ENCODE measurements around the gene KCNH8.

DNA sequence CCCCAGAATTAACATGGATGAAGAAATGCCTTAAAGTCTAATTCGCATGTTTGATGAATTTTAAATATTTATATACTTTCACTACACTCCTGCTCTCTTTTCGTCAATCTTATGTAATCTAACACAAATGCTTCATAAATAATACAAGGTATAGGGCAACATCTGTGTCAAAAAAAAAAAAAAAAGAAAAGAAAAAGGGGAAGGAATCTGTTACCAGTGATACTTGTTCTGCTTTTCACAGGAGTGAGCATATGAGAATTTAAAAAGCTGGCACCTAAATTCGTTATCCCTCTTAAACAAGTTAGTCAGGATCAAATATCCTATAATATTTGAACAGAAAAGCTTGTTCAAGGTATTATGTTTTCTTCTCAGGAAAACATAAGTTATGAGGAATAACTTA is 243.8 kb downstream of the KCNH8 start:
- TF ChIP-seq, protein P1, sequence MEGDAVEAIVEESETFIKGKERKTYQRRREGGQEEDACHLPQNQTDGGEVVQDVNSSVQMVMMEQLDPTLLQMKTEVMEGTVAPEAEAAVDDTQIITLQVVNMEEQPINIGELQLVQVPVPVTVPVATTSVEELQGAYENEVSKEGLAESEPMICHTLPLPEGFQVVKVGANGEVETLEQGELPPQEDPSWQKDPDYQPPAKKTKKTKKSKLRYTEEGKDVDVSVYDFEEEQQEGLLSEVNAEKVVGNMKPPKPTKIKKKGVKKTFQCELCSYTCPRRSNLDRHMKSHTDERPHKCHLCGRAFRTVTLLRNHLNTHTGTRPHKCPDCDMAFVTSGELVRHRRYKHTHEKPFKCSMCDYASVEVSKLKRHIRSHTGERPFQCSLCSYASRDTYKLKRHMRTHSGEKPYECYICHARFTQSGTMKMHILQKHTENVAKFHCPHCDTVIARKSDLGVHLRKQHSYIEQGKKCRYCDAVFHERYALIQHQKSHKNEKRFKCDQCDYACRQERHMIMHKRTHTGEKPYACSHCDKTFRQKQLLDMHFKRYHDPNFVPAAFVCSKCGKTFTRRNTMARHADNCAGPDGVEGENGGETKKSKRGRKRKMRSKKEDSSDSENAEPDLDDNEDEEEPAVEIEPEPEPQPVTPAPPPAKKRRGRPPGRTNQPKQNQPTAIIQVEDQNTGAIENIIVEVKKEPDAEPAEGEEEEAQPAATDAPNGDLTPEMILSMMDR (IDR thresholded peaks at IDR 0.05): no peak
- TF ChIP-seq POLR2A (IDR thresholded peaks at IDR 0.05): no peak

Measured in Peyer's patch (tissue), 4 donors.